H1 (cell line): ENCODE results near the gene ASAP2. TPM values are rescaled to one million over a fixed set of nuclear protein-coding genes. Genes with fewer than 3 reads are reported as not detected.

Experiments
- CHD7 ChIP-seq: fragments of 300-600 bp; sonication (generic); IDR thresholded peaks from 2 replicates; pipeline ENCODE4 v1.7.1; 2012; ENCODE audit warnings: low read length, moderate library complexity, mild to moderate bottlenecking, inconsistent platforms; ENCODE audit not compliant: insufficient replicate concordance
- KDM5A ChIP-seq: fragments of 200-600 bp; IDR thresholded peaks from 2 replicates; pipeline ENCODE4 v1.7.1; 2012; ENCODE audit warnings: mild to moderate bottlenecking, low read length, inconsistent platforms, mixed read lengths
- NANOG ChIP-seq: IDR thresholded peaks from 2 replicates; pipeline ENCODE4 v1.6.1; 2011; ENCODE audit warnings: low read length, low read depth, mild to moderate bottlenecking, inconsistent platforms; ENCODE audit not compliant: insufficient read depth, poor library complexity, severe bottlenecking
- POU5F1 ChIP-seq: IDR thresholded peaks from 2 replicates; pipeline ENCODE4 v1.6.1; 2011; ENCODE audit warnings: low read depth, mild to moderate bottlenecking, low read length, moderate library complexity
- SP1 ChIP-seq: IDR thresholded peaks from 2 replicates; pipeline ENCODE4 v1.6.1; 2011; ENCODE audit warnings: low read depth, low read length
- polyA plus RNA-seq, 7 experiments: library from polyadenylated mRNA; depleted of rRNA in 3 of 7; stranded (reverse) in 5 of 7; unstranded in 2 of 7; fragments of >200 nt in 5 of 7; fragments of 200-250 nt in 2 of 7; gene quantifications; 1 replicate in 5 of 7; 2 replicates in 1 of 7; 4 replicates in 1 of 7; pipeline versions ENCODE4 v1.2.1 to v1.2.3, GENCODE V29; 2011 to 2013; ENCODE audit warnings: missing spikeins in 2 of 7, mixed read lengths in 2 of 7
- total RNA-seq: library from RNA; stranded (reverse); fragmentation: NEBNext Ultra II Directional; extraction: Animal tissue kit (Norgen Biotek cat#: 25700); gene quantifications from 2 replicates; pipeline ENCODE4 v1.2.1, GENCODE V29; 2021

Gene ASAP2
- total and polyA plus RNA-seq, 2 of the 8 experiments (the other 6 are each of a cell fraction or from before 2014, with no cell fraction given): 10.2 to 18.7 TPM

- TF ChIP-seq CHD7: no peak
- no peak for TF ChIP-seq POU5F1
- TF ChIP-seq NANOG: no peak
- TF ChIP-seq KDM5A: no peak
- no peak for TF ChIP-seq SP1
Observed at GRCh38 chr2:9424447-9425164, 218.0 kb downstream of the ASAP2 start (continued).
